Measurements from ENCODE around the gene LMOD2. TPM values are rescaled to one million over a fixed set of nuclear protein-coding genes. Genes with fewer than 3 reads are reported as not detected.

Gene LMOD2
- total and polyA plus RNA-seq, 10 of the 15 experiments (the other 5 are each of a cell fraction or from before 2014, with no cell fraction given), result not detected

DNA sequence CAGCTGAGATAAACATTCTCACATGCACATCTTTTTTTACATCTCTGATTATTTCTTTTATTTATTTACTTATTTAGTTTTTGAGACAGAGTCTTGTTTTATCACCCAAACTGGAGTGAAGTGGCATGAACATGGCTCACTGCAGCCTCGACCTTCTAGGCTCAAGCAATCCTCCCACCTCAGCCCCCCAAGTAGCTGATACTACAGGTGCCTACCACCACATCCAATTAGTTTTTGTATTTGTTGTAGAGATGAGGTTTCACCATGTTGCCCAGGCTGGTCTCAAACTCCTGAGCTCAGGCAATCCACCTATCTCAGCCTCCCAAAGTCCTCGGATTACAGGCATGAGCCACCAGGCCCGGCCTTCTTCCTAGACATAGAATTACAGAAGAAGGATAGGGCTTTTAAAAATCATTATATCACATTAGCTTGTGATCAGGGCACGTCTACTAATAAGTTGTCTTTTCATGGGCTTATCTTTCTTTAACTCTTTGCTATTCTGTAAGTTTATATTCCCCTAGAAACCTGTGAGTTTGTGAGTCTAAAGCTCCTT lies 48.2 kb upstream of the LMOD2 start:
- ChIA-PET POLR2A (no interaction called here), SMC1A (ENCODE audit: uncharacterized antibody, unreplicated experiment) (interaction anchor here (0.5 kb wide), 1 partner anchor 696 kb away, joined by 3 read pairs; no protein-coding TSS in a partner anchor), RAD21 (ENCODE audit: unreplicated experiment) (no interaction called here), CTCF (interaction anchor here (1.0 kb wide), 1 partner anchor 17 kb away, joined by 7 read pairs; no protein-coding TSS in a partner anchor)
- TF ChIP-seq E2F4 (IDR thresholded peaks at IDR 0.05; ENCODE audit: low read depth, low read length) (no peak), KLF5 (IDR thresholded peaks at IDR 0.05; ENCODE audit: partially characterized antibody) (no peak), STAT3 (IDR thresholded peaks at IDR 0.05; ENCODE audit: low read depth, low read length) (no peak), NFXL1 (IDR thresholded peaks at IDR 0.05; ENCODE audit: borderline replicate concordance) (no peak), NRF1 (conservative IDR thresholded peaks at IDR 0.05; ENCODE audit: low read depth, low read length) (no peak), HDGF (IDR thresholded peaks at IDR 0.05) (no peak), HCFC1 (IDR thresholded peaks at IDR 0.05; ENCODE audit: low read length) (no peak), SIX5 (IDR thresholded peaks at IDR 0.05; ENCODE audit: low read depth, low read length, severe bottlenecking) (no peak), TARDBP (IDR thresholded peaks at IDR 0.05; ENCODE audit: borderline replicate concordance) (no peak), CHD4 (IDR thresholded peaks at IDR 0.05) (no peak), CREB1 (IDR thresholded peaks at IDR 0.05; ENCODE audit: low read depth) (no peak), KAT2A (conservative IDR thresholded peaks at IDR 0.05; ENCODE audit: control insufficient read depth, low read depth, low read length) (no peak), ATF3 (IDR thresholded peaks at IDR 0.05; ENCODE audit: borderline replicate concordance, extremely low read depth, low read depth, low read length) (no peak), NFYB (IDR thresholded peaks at IDR 0.05; ENCODE audit: insufficient read depth, low read depth, low read length) (no peak), HDAC2 (IDR thresholded peaks at IDR 0.05) (no peak), CBFB (IDR thresholded peaks at IDR 0.05; ENCODE audit: low read depth) (no peak), DPF2 (IDR thresholded peaks at IDR 0.05) (no peak), NR2C1 (IDR thresholded peaks at IDR 0.05) (no peak)
- Histone ChIP-seq H2AFZ (ENCODE audit: control insufficient read depth, low read depth, low read length) (no peak overlapping the region), H3K4me2 (ENCODE audit: control insufficient read depth, insufficient read depth) (no peak overlapping the region), H3K27ac (ENCODE audit: control insufficient read depth, insufficient read depth) (no peak overlapping the region), H3K79me2 (ENCODE audit: control insufficient read depth, insufficient read depth, low read length) (no peaks in the 10 kb centered on the region), H3K36me3 (ENCODE audit: control insufficient read depth in 2 of 2, insufficient read depth in 2 of 2, low read length in 1 of 2) (no peaks in the 10 kb centered on the region), H3K27me3 (replicated peaks in 1 of 2; ENCODE audit: control insufficient read depth in 2 of 2, insufficient read depth in 2 of 2, low read length in 1 of 2) (no peaks in the 10 kb centered on the region; a peak in 1 of 4 replicates), H3K4me3 (no peak overlapping the region), H4K20me1 (ENCODE audit: control insufficient read depth, insufficient read depth) (no peaks in the 10 kb centered on the region), H3K9me3 (replicated peaks; ENCODE audit: control insufficient read depth, insufficient read depth, low read length) (no peaks in the 10 kb centered on the region), H3K9ac (ENCODE audit: control insufficient read depth, insufficient read depth, low read length) (no peak overlapping the region), H3K4me1 (ENCODE audit: control insufficient read depth, insufficient read depth, low read length) (no peaks in the 10 kb centered on the region)
- BruUV-seq (replicated peaks), result no TSS peak
- in situ Hi-C loops (cut with MboI), result no loop called here
- no peak for DNase-seq (ENCODE audit: low read depth, low spot score)
- no peak for FAIRE-seq
- intact Hi-C loops (cut with micrococcal nuclease; ENCODE audit: unreplicated experiment), result no loop called here
- no peak for ATAC-seq
- WGBS (ENCODE audit: insufficient coverage, insufficient replicate concordance, low lambda C conversion rate, missing lambda C conversion rate), result 4% methylated on average over 4 of the region's 4 CpGs

Data from GM12878 (cell line).